LNCAP (cell line): ENCODE results near the gene CRCP.

Source experiments
- CTCF ChIP-seq: fragments of 450-650 bp; IDR thresholded peaks from 2 replicates; pipeline ENCODE4 v1.5.1; 2017; ENCODE audit warnings: mild to moderate bottlenecking

The CRCP gene

GRCh38 chr7:66099551-66100407 lies 14.9 kb upstream of the CRCP start:
- no peak for TF ChIP-seq CTCF

GRCh38 chr7:66100408-66101050 lies 14.1 kb upstream of the CRCP start:
- no peak for TF ChIP-seq CTCF

- TF ChIP-seq CTCF: no peak
These were observed 9.3 kb upstream of the CRCP start for GRCh38 chr7:66105263-66105748.

- TF ChIP-seq CTCF: no peak
These were observed 3.8 kb upstream of the CRCP start for GRCh38 chr7:66110856-66111255.

GRCh38 chr7:66118603-66119002 lies 4.0 kb downstream of the CRCP start:
- TF ChIP-seq CTCF: no peak

GRCh38 chr7:66119245-66119850 lies 4.7 kb downstream of the CRCP start:
- no peak for TF ChIP-seq CTCF

- no peak for TF ChIP-seq CTCF
These were observed 8.5 kb downstream of the CRCP start for GRCh38 chr7:66123175-66123528.
